Stomach (tissue), 9 donors: ENCODE results near the gene CBLIF. TPM values are rescaled to one million over a fixed set of nuclear protein-coding genes. Genes with fewer than 3 reads are reported as not detected.
"Not testable (repeated sequence)": the region's sequence is repeated elsewhere in the genome, so short reads cannot be mapped to it uniquely, and the experiment has no call there.

Source experiments
- DNase-seq, 2 donors: peaks; one replicate each; pipeline versions ENCODE4 v3.0.0 to v3.0.0-alpha.2; 2013 to 2019
- H3K27ac ChIP-seq, 5 donors: fragments of 200-600 bp in 4 of 5; sonication (generic) in 4 of 5; one replicate each; pipeline ENCODE4 v1.5.1; 2013 to 2019; ENCODE audit warnings: mild to moderate bottlenecking in 1 of 5, moderate library complexity in 1 of 5
- H3K27me3 ChIP-seq, 3 donors: fragments of 200-600 bp; sonication (generic); one replicate each; pipeline ENCODE4 v1.5.1; 2017 to 2019; ENCODE audit warnings: mixed run types in 1 of 3
- H3K36me3 ChIP-seq, 4 donors: fragments of 200-600 bp; sonication (generic); 1 replicate in 3 of 4; 2 replicates in 1 of 4; pipeline ENCODE4 v1.5.1; 2016 to 2019
- H3K4me1 ChIP-seq, 4 donors: fragments of 200-600 bp; sonication (generic); one replicate each; pipeline ENCODE4 v1.5.1; 2016 to 2019
- H3K4me3 ChIP-seq, 4 donors: fragments of 200-600 bp; sonication (generic) in 3 of 4; one replicate each; pipeline ENCODE4 v1.5.1; 2016 to 2019; ENCODE audit warnings: mild to moderate bottlenecking in 1 of 4
- H3K9me3 ChIP-seq, 4 donors: fragments of 200-600 bp; sonication (generic); one replicate each; pipeline ENCODE4 v1.5.1; 2016 to 2019
- CTCF ChIP-seq, 7 experiments: fragments of 450-650 bp in 4 of 7; fragments of 200-600 bp in 3 of 7; sonication (generic) in 3 of 7; IDR thresholded peaks; one replicate each; pipeline ENCODE4 v1.5.1; 2016 to 2019; ENCODE audit warnings: antibody characterized with exemption in 7 of 7, control low read depth in 2 of 7, mild to moderate bottlenecking in 1 of 7
- EP300 ChIP-seq: sonication (generic); formaldehyde crosslinking; IDR thresholded peaks from one replicate; pipeline ENCODE4 v1.6.1; 2017; ENCODE audit warnings: antibody characterized with exemption
- POLR2A ChIP-seq, 4 donors: fragments of 450-650 bp; IDR thresholded peaks; one replicate each; pipeline ENCODE4 v1.6.1; 2016; ENCODE audit warnings: antibody characterized with exemption in 4 of 4, control low read depth in 2 of 4, mild to moderate bottlenecking in 1 of 4, moderate library complexity in 1 of 4
- POLR2AphosphoS5 ChIP-seq, 3 donors: sonication (generic); formaldehyde crosslinking; IDR thresholded peaks; one replicate each; pipeline ENCODE4 v1.6.1; 2016; ENCODE audit warnings: antibody characterized with exemption in 3 of 3
- WGBS, 5 donors: extraction: QIAGEN DNeasy Blood & Tissue Kit in 3 of 5; methylation state at CpG; one replicate each; pipeline versions ENCODE4 v1.1.5 to v1.1.7; 2013 to 2018; 5-methylcytosine and 5-hydroxymethylcytosine counted together
- intact Hi-C: fragments of 100-400 bp; cut with DNase I; formaldehyde crosslinking; loops from one replicate; pipeline ENCODE4 v1.15.1; 2023; ENCODE audit warnings: low total_unique reads
- polyA plus RNA-seq, 3 donors: library from polyadenylated mRNA; stranded (reverse); fragments of 200-250 nt; gene quantifications; one replicate each; pipeline ENCODE4 v1.2.3, GENCODE V29; 2013
- total RNA-seq, 5 donors: library from RNA; depleted of rRNA; stranded (reverse); fragments of >200 nt; gene quantifications; one replicate each; pipeline versions ENCODE4 v1.1.0 to v1.2.3, GENCODE V29; 2014 to 2016
- donor health status: healthy with polysubstance abuse.
- donor health status: Bipolar disorder and iron deficiency.
- donor health status: healthy.

Gene CBLIF
- total and polyA plus RNA-seq, 8 donors: 2.9 to 2,010 (median 629) TPM

DNA sequence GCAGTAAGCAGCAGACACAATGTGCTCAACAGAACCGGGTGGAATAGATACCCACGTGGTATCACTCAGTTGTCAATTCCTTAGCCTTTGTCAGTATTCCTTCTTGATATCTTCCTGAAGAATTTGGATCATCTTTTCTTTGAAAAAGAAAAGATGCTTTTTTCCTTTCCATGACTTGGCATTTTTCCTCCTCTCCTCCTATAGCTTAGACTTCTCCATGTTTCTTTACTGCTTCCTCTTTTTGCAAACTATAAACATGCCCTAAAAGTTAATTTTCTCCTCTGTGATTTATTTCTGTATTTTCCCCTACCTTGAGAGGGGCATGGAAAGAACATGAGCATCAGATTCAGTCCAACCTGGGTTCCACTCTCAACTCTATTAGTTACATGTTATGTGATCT, 11.7 kb downstream of the CBLIF start:
- Histone ChIP-seq H3K36me3 (no peaks in the 10 kb centered on the region), H3K27me3 (no peaks in the 10 kb centered on the region), H3K9me3 (no peaks in the 10 kb centered on the region), H3K27ac (no peak overlapping the region), H3K4me1 (no peaks in the 10 kb centered on the region), H3K4me3 (no peak overlapping the region)
- TF ChIP-seq POLR2A (IDR thresholded peaks at IDR 0.05): no peak
- TF ChIP-seq POLR2AphosphoS5 (IDR thresholded peaks at IDR 0.05): no peak
- TF ChIP-seq EP300: no peak
- no peak for TF ChIP-seq CTCF (IDR thresholded peaks at IDR 0.05)
- no peak for DNase-seq
- 65 to 92% (median 84%) methylated on average over 2 of the region's 2 CpGs for WGBS, 5 donors
- intact Hi-C loops: no loop called here

DNA sequence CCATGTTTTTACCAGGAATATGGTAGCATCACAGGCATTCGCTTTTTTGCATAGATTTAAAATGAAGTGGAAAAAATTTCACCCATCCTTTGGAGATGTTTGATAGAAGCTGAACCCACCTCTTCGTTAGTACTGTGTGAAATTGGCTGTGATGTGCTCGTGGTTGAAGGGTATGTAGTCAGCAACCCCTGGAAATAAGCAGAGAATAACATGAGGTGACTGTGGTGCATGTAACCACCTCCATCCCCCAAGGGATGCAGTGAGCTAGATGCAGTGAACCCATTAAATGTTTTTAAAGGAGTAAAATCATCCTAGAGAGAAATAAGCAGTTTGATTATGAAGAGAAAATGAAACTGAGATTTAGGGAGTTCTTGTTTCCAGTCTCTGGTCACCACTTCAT, 15.9 kb downstream of the CBLIF start:
- TF ChIP-seq EP300 (no peak), POLR2AphosphoS5 (IDR thresholded peaks at IDR 0.05) (no peak), POLR2A (IDR thresholded peaks at IDR 0.05) (no peak), CTCF (IDR thresholded peaks at IDR 0.05) (no peak)
- no peaks in the 10 kb centered on the region for H3K36me3 ChIP-seq
- no peak overlapping the region for H3K27ac ChIP-seq
- no peaks in the 10 kb centered on the region for H3K4me1 ChIP-seq
- H3K27me3 ChIP-seq: no peaks in the 10 kb centered on the region
- no peaks in the 10 kb centered on the region for H3K9me3 ChIP-seq
- WGBS, 5 donors: 54 to 93% (median 83%) methylated on average over 3 of the region's 3 CpGs
- H3K4me3 ChIP-seq: no peak overlapping the region
- intact Hi-C loops: no loop called here
- DNase-seq: no peak

DNA sequence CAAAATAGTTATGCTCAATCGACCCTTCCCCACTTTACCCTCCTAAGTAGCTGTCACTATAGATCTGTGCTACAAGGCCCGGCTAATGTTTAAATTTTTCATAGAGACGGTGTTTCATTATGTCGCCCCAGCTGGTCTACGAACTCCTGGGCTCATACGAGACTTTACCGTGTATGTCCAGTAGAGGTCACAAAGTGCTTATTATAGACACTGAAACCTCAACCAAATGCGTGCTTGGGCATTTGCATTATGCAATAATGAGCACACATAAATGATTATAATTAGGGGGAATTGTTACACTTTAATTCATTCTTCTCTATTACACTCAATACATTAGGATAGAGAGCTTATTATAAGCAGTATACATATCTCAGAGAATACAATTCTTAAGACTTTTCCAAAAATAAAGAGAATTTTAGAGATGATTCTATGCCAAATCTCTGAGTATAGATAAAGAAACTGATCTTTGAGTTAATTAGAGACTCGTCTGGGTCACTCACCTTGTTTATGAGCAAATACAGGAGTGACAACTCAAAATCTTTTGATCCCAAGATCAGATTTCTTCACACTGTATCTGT, 22.2 kb downstream of the CBLIF start:
- 4 to 10% (median 5%) methylated on average over 9 of the region's 9 CpGs for WGBS, 5 donors

GRCh38 chr11:59818572-59818971, 26.7 kb downstream of the CBLIF start:
- intact Hi-C loops: no loop called here
- H3K4me3 ChIP-seq: no peak overlapping the region
- no peak overlapping the region for H3K27ac ChIP-seq
- no peak for DNase-seq
- no peaks in the 10 kb centered on the region for H3K9me3 ChIP-seq
- peaks cover 0 to 12% (median 0%) of the 10 kb centered on the region in 4 donors for H3K4me1 ChIP-seq
- TF ChIP-seq POLR2A (IDR thresholded peaks at IDR 0.05) (no peak), CTCF (IDR thresholded peaks at IDR 0.05) (no peak), POLR2AphosphoS5 (IDR thresholded peaks at IDR 0.05) (no peak), EP300 (no peak)
- no peaks in the 10 kb centered on the region for H3K36me3 ChIP-seq
- 51 to 79% (median 67%) methylated on average over 4 of the region's 4 CpGs for WGBS, 5 donors
- H3K27me3 ChIP-seq: peaks cover 0 to under 1% (median 0%) of the 10 kb centered on the region in 3 donors

More for the DNA sequence above, 22.2 kb downstream of the CBLIF start:
- Histone ChIP-seq H3K4me3 (no peak overlapping the region), H3K4me1 (peaks cover 0 to 12% (median 0%) of the 10 kb centered on the region in 4 donors), H3K27ac (no peak overlapping the region), H3K36me3 (no peaks in the 10 kb centered on the region), H3K9me3 (no peaks in the 10 kb centered on the region), H3K27me3 (no peaks in the 10 kb centered on the region)
- TF ChIP-seq EP300: no peak
- TF ChIP-seq CTCF (IDR thresholded peaks at IDR 0.05): peak in 5 of 7 experiments; percentile 28 to 77 (median 39)
- intact Hi-C loops: no loop called here
- peak; percentile 53 to 82 for DNase-seq

DNA sequence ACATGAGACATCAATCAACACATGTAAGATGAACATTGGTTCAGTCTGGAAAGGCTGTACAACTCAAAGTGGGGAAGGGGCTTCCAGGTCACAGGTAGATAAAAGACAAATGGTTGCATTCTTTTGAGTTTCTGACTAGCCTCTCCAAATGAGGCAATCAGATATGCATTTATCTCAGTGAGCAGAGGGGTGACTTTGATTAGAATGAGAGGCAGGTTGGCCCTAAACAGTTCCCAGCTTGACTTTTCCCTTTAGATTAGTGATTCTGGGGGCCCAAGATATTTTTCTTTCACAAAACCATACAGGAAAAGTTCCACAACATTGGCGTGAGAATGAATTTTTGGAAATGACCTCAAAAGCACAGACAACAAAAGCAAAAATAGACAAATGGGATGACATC, 28.9 kb downstream of the CBLIF start:
- H3K9me3 ChIP-seq, intact Hi-C loops, H3K36me3 ChIP-seq, H3K27me3 ChIP-seq, H3K4me1 ChIP-seq, H3K4me3 ChIP-seq, DNase-seq, H3K27ac ChIP-seq: not testable (repeated sequence)
- 80 to 90% (median 82%) methylated on average over 1 of the region's 1 CpG for WGBS, 5 donors
